Activated naive CD4-positive, alpha-beta T cell treated with anti-CD3 and anti-CD28 coated beads, Interleukin-2, amount 50 U/mL, for 24 hours (primary cell): Measurements from ENCODE around the gene DNAJB12.
"Not testable (repeated sequence)": the region's sequence is repeated elsewhere in the genome, so short reads cannot be mapped to it uniquely, and the experiment has no call there.

ENCODE experiments used
- H3K27ac Mint-ChIP-seq: one replicate; pipeline ENCODE4 v1.8.0; 2021; ENCODE audit warnings: mild to moderate bottlenecking, mixed read lengths
- H3K27me3 Mint-ChIP-seq: one replicate; pipeline ENCODE4 v1.8.0; 2021; ENCODE audit warnings: mixed read lengths
- H3K36me3 Mint-ChIP-seq: one replicate; pipeline ENCODE4 v1.8.0; 2021; ENCODE audit warnings: mixed read lengths
- H3K4me1 Mint-ChIP-seq: one replicate; pipeline ENCODE4 v1.8.0; 2021; ENCODE audit warnings: mixed read lengths
- H3K4me3 Mint-ChIP-seq: one replicate; pipeline ENCODE4 v1.8.0; 2021; ENCODE audit warnings: mild to moderate bottlenecking, mixed read lengths
- H3K9me3 Mint-ChIP-seq: one replicate; pipeline ENCODE4 v1.8.0; 2021; ENCODE audit warnings: mixed read lengths

DNAJB12 gene

DNA sequence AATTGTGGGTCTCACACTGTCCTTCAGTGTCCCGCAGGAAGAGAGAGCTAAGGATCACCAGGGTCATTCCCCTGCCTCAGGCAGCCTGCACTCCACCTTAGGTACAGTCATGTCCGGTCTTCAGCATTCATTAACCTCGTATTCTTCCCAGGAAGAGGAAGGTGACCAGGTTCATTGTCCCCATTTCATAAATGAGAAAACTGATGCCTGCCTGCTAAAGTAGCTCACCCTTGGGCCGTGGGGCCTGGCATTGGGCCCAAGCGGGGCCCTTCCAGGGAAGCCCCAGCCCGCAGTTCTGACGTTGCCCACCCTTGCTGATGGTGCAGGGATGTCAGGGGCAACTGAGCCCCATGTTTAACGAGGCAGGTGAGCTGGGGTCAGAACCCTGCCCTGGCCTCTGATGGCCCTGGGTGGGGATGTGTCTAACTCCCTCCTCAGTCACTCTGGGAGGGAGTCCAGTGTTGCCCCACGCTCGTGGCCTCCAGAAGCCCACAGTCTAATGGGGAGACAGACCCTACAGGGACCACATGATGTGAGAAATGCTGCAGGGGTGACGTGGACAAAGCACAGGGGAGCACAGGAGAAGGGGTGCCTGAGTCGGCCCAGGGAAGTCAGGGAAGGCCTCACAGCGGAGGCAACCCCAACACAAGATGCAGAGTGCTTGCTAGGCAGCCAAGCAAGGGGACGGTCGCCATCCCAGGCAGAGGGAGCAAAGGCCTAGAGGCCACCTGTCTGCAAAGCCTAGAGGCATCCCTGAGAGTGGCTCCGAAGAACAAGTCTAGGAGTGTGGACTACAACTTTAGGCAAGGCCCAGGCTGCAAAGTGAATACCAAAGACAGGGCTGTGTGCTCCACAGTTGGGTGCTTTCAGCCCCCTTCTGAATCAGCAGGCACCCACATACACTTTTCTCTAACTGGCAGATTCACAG is 55.9 kb downstream of the DNAJB12 start:
- Mint-ChIP-seq H3K27me3 (no peaks in the 10 kb centered on the region), H3K9me3 (no peaks in the 10 kb centered on the region), H3K36me3 (peaks cover 3% of the 10 kb centered on the region), H3K4me1 (peaks cover 57% of the 10 kb centered on the region), H3K4me3 (peak overlapping the region; percentile 83), H3K27ac (peak overlapping the region; percentile 99)

DNA sequence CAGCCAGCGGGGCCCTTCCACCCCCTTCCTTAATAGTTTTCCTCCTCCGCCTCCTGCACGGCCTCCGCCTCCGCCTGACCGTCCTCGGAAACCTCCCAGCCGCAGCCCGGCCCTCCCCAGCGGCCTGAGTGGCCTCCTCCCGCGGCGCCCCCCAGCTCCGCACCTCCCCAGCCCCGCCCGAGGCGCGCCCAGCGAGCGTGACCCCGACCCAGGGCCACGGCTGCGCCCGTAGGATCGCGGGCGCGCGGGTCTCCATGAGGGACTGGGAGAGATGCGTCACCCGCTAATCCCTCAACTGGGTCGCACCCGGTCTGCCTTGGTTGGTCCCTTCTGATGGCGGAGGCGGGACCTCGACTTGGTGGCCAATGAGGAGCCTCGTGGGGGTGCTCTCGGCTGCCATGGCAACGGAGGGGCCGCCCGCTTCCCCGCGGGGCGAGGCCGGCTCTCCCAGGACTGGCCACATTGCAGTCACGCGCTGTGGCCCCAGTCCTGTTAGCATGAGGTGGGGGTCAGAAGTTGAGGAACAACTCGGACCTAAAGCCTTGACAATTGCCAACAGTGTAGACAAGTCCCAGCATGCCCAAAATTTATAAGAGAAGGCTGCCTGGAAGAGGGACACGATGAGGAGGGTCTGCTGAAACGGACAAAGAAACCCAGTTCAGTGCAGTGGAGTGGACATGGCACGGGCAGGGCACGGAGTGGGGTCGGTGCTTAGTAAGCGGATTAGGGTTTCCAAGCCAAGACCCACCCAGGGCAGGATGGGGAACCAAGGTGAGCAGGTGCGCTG is 56.7 kb downstream of the DNAJB12 start:
- Mint-ChIP-seq H3K27ac (peak overlapping the region; percentile 99), H3K27me3 (no peaks in the 10 kb centered on the region), H3K9me3 (no peaks in the 10 kb centered on the region), H3K36me3 (peaks cover 3% of the 10 kb centered on the region), H3K4me1 (peaks cover 53% of the 10 kb centered on the region), H3K4me3 (peak overlapping the region; percentile 83)

- peaks cover 3% of the 10 kb centered on the region for H3K36me3 Mint-ChIP-seq
- no peaks in the 10 kb centered on the region for H3K9me3 Mint-ChIP-seq
- H3K4me1 Mint-ChIP-seq = peaks cover 60% of the 10 kb centered on the region
- peak overlapping the region; percentile 83 for H3K4me3 Mint-ChIP-seq
- peak overlapping the region; percentile 99 for H3K27ac Mint-ChIP-seq
- no peaks in the 10 kb centered on the region for H3K27me3 Mint-ChIP-seq
These were observed 57.4 kb downstream of the DNAJB12 start for GRCh38 chr10:72297281-72297804.

DNA sequence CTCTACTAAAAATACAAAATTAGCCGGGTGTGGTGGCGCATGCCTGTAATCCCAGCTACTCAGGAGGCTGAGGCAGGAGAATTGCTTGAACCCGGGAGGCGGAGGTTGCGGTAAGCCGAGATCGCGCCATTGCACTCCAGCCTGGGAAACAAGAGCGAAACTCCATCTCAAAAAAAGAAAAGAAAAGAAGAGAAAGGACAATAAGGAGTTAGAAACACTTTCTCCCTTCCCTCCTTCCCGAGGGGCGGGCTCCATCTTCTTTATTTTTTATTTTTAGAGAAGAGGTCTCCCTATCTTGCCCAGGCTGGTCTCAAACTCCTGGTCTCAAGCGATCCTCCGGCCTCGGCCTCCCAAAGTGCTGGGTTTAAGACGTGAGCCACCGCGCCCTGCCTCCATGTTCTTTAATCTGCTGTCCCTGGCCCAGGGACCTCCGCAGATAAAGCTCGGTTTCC is 57.9 kb downstream of the DNAJB12 start:
- H3K4me1 Mint-ChIP-seq = peaks cover 65% of the 10 kb centered on the region
- not testable (repeated sequence) for H3K27me3 Mint-ChIP-seq, H3K9me3 Mint-ChIP-seq, H3K36me3 Mint-ChIP-seq
- peak overlapping the region; percentile 99 for H3K27ac Mint-ChIP-seq
- H3K4me3 Mint-ChIP-seq = peak overlapping the region; percentile 83

GRCh38 chr10:72295330-72295910 is 59.3 kb downstream of the DNAJB12 start:
- Mint-ChIP-seq H3K27me3 (no peaks in the 10 kb centered on the region), H3K9me3 (no peaks in the 10 kb centered on the region), H3K4me3 (peak overlapping the region; percentile 64), H3K4me1 (peaks cover 71% of the 10 kb centered on the region), H3K36me3 (peaks cover 3% of the 10 kb centered on the region), H3K27ac (peak overlapping the region; percentile 98)

GRCh38 chr10:72292223-72292691 is 62.5 kb downstream of the DNAJB12 start:
- H3K4me3 Mint-ChIP-seq = peak overlapping the region; percentile 58
- peaks cover 64% of the 10 kb centered on the region for H3K4me1 Mint-ChIP-seq
- H3K36me3 Mint-ChIP-seq = peaks cover 3% of the 10 kb centered on the region
- H3K27me3 Mint-ChIP-seq = no peaks in the 10 kb centered on the region
- H3K9me3 Mint-ChIP-seq = no peaks in the 10 kb centered on the region
- peak overlapping the region; percentile 97 for H3K27ac Mint-ChIP-seq

DNA sequence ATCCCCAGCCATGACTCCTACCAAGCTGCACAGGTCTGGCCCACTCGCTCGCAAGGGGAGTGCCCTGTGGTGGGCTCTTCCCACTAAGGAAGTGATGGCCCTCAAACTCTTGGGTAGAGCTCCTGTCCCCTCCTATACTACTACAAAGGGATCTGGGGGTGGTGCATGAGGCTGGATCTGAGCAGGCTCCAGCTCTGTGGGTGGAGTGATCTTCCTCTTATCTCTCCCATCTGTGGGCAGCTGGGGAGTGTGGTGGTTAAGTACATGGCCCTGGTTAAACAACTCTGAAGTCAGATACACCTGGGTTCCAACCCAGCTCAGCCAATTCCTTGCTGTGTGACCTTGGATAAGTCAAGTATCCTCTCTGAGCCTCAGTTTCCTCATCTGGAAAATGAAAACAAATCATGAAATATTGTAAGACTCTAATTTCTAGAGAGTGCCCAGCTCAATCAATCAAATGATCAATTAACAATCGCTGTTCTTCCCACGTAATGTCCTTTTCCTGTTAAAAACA is 63.6 kb downstream of the DNAJB12 start:
- Mint-ChIP-seq H3K36me3 (no peaks in the 10 kb centered on the region), H3K4me1 (peaks cover 68% of the 10 kb centered on the region), H3K27ac (peak overlapping the region; percentile 87), H3K27me3 (no peaks in the 10 kb centered on the region), H3K4me3 (peak overlapping the region; percentile 33), H3K9me3 (no peaks in the 10 kb centered on the region)

GRCh38 chr10:72285972-72286521 is 68.7 kb downstream of the DNAJB12 start:
- H3K9me3 Mint-ChIP-seq = no peaks in the 10 kb centered on the region
- H3K36me3 Mint-ChIP-seq = no peaks in the 10 kb centered on the region
- H3K4me3 Mint-ChIP-seq = no peak overlapping the region
- peak overlapping the region; percentile 88 for H3K27ac Mint-ChIP-seq
- no peaks in the 10 kb centered on the region for H3K27me3 Mint-ChIP-seq
- peaks cover 44% of the 10 kb centered on the region for H3K4me1 Mint-ChIP-seq

- Mint-ChIP-seq H3K36me3 (no peaks in the 10 kb centered on the region), H3K4me3 (no peak overlapping the region), H3K4me1 (peaks cover 49% of the 10 kb centered on the region), H3K27ac (no peak overlapping the region), H3K27me3 (no peaks in the 10 kb centered on the region), H3K9me3 (no peaks in the 10 kb centered on the region)
These were observed 71.6 kb downstream of the DNAJB12 start for GRCh38 chr10:72283131-72283530.
